ENCODE measurements around the gene TNNI3K. TPM values are rescaled to one million over a fixed set of nuclear protein-coding genes. Genes with fewer than 3 reads are reported as not detected.

TNNI3K gene
- total RNA-seq, 1 experiment from 2014 or later, result not detected

GRCh38 chr1:74436078-74436477 is 200.9 kb downstream of the TNNI3K start:
- no peak overlapping the region for H3K4me3 Mint-ChIP-seq

More at GRCh38 chr1:74436078-74436477, 200.9 kb downstream of the TNNI3K start:
- Histone ChIP-seq H3K23me2 (ENCODE audit: insufficient read length, low read depth, low read length, poor library complexity, severe bottlenecking) (no peaks in the 10 kb centered on the region), H2BK12ac (ENCODE audit: insufficient read length, low read depth, low read length) (no peak overlapping the region), H3K4me1 (ENCODE audit: insufficient read depth, low read length) (no peaks in the 10 kb centered on the region), H3K23ac (ENCODE audit: insufficient read length, low read depth, low read length) (no peak overlapping the region), H3K9me3 (ENCODE audit: control insufficient read depth, low read depth, low read length) (no peaks in the 10 kb centered on the region), H2BK5ac (ENCODE audit: insufficient read length, low read length) (no peak overlapping the region), H3K18ac (ENCODE audit: insufficient read length, low read depth, low read length) (no peak overlapping the region), H2BK15ac (ENCODE audit: low read depth, low read length) (no peak overlapping the region), H3K27ac (ENCODE audit: insufficient read length, low read depth, low read length) (no peak overlapping the region), H3T11ph (ENCODE audit: low read length) (no peak overlapping the region), H2BK20ac (ENCODE audit: low read depth, low read length, poor library complexity, severe bottlenecking) (no peak overlapping the region), H3K4ac (ENCODE audit: low read depth, low read length) (no peak overlapping the region), H3K56ac (ENCODE audit: insufficient read length, low read depth, low read length) (no peak overlapping the region), H3K79me1 (ENCODE audit: insufficient read depth, low read depth, low read length, poor library complexity, severe bottlenecking) (no peaks in the 10 kb centered on the region), H4K20me1 (ENCODE audit: control insufficient read depth, insufficient read depth, insufficient read length) (no peaks in the 10 kb centered on the region), H4K91ac (ENCODE audit: insufficient read length, low read depth, low read length) (no peak overlapping the region), H2AFZ (ENCODE audit: low read length) (no peak overlapping the region), H3K79me2 (ENCODE audit: insufficient read depth, low read length) (no peaks in the 10 kb centered on the region), H2AK5ac (ENCODE audit: insufficient read length, low read length) (no peak overlapping the region), H3K4me2 (ENCODE audit: insufficient read depth, insufficient read length, low read length) (no peak overlapping the region), H4K8ac (replicated peaks; ENCODE audit: insufficient read length, low read depth, low read length) (no peak overlapping the region), H3K27me3 (ENCODE audit: insufficient read depth, low read length) (no peaks in the 10 kb centered on the region), H4K5ac (ENCODE audit: insufficient read length, low read depth, low read length) (no peak overlapping the region), H2BK120ac (ENCODE audit: low read depth, low read length, poor library complexity, severe bottlenecking) (no peak overlapping the region), H3K14ac (ENCODE audit: insufficient read depth, low read length) (no peak overlapping the region), H3K9ac (ENCODE audit: extremely low read depth, insufficient read length, low read length) (no peak overlapping the region)
- H3K36me3 Mint-ChIP-seq (ENCODE audit: insufficient read depth in 1 of 3, low read depth in 3 of 3), result no peaks in the 10 kb centered on the region
- WGBS (ENCODE audit: extremely low coverage, insufficient read length, low lambda C conversion rate), result no CpG with 5 or more reads among the region's 1 CpG
- H3K27me3 Mint-ChIP-seq (ENCODE audit: low read depth), result no peaks in the 10 kb centered on the region; the same call in none of the 2 replicates
- no peak for DNase-seq
- no peaks in the 10 kb centered on the region for H3K9me3 Mint-ChIP-seq
- TF ChIP-seq, protein P1, sequence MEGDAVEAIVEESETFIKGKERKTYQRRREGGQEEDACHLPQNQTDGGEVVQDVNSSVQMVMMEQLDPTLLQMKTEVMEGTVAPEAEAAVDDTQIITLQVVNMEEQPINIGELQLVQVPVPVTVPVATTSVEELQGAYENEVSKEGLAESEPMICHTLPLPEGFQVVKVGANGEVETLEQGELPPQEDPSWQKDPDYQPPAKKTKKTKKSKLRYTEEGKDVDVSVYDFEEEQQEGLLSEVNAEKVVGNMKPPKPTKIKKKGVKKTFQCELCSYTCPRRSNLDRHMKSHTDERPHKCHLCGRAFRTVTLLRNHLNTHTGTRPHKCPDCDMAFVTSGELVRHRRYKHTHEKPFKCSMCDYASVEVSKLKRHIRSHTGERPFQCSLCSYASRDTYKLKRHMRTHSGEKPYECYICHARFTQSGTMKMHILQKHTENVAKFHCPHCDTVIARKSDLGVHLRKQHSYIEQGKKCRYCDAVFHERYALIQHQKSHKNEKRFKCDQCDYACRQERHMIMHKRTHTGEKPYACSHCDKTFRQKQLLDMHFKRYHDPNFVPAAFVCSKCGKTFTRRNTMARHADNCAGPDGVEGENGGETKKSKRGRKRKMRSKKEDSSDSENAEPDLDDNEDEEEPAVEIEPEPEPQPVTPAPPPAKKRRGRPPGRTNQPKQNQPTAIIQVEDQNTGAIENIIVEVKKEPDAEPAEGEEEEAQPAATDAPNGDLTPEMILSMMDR (conservative IDR thresholded peaks at IDR 0.05), result no peak
- no peaks in the 10 kb centered on the region for H3K4me1 Mint-ChIP-seq
- H3K27ac Mint-ChIP-seq, result no peak overlapping the region
